Measurements from ENCODE around the gene SLC39A5. TPM values are rescaled to one million over a fixed set of nuclear protein-coding genes. Genes with fewer than 3 reads are reported as not detected.
"Not testable (repeated sequence)": the region's sequence is repeated elsewhere in the genome, so short reads cannot be mapped to it uniquely, and the experiment has no call there.

Gene SLC39A5
- total RNA-seq, 1 donor from 2014 or later = not detected

- H3K9me3 ChIP-seq = no peaks in the 10 kb centered on the region
- intact Hi-C loops (cut with DNase I) = loop anchor here (1.0 to 2.0 kb wide), 5 partner anchors 31 to 70 kb away; partner anchors contain the start of genes ANKRD52, MYL6 and NABP2
- peaks cover 3 to 6% of the 10 kb centered on the region in 2 donors for H3K4me1 ChIP-seq
- TF ChIP-seq CTCF (IDR thresholded peaks at IDR 0.05) = peak; percentile 68 to 94 (median 70)
- DNase-seq (ENCODE audit: low spot score in 2 of 2) = peak; percentile 39 to 94
- peaks cover 16 to 23% of the 10 kb centered on the region in 2 donors for H3K36me3 ChIP-seq
- peak within 1 kb of the TSS; percentile 92 to 97 for H3K27ac ChIP-seq
- H3K27me3 ChIP-seq = no peaks in the 10 kb centered on the region
- H3K4me3 ChIP-seq = peak within 1 kb of the TSS; percentile 68 to 91
These were observed 40.5 kb upstream of the SLC39A5 start, which contains the start of gene SMARCC2 for GRCh38 chr12:56189099-56189917. SMARCC2 (minus strand) TSS chr12:56189483; CDS start chr12:56189461, 22 bp downstream.

DNA sequence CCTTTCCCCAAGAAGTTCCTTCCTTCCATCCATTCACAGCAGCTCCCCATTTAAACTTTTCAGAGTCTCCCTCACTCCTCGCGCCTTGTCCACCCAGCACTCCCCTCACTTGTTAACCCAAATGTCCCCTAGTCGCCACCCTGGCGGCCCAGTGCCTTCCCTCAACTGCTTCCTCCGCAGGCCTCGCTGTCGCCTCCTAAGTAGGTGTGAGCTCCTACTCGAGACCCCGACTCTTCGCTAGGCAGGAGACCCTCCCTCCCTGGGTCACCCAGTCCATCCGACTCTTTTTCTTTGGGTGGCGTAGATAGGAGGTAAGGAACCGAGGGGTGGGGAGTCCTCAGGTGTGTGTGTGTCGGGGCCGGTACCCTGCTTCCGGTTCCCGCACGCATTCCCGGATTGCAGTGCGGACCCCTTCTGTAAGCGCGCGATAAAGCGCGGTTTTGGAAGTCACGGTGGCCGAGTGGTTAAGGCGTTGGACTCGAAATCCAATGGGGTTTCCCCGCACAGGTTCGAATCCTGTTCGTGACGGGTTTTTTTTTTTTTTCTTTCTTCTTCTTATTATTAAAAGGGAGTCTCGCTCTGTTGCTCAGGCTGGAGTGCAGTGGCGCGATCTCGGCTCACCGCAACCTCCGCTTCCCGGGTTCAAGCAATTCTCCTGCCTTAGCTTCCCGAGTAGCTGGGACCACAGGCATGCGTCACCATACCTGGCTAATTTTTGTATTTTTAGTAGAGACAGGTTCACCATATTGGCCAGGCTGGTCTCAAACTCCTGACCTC, 39.7 kb upstream of the SLC39A5 start:
- peaks cover 3 to 6% of the 10 kb centered on the region in 2 donors for H3K4me1 ChIP-seq
- H3K9me3 ChIP-seq = no peaks in the 10 kb centered on the region
- no peak for TF ChIP-seq CTCF (IDR thresholded peaks at IDR 0.05)
- no peaks in the 10 kb centered on the region for H3K27me3 ChIP-seq
- H3K27ac ChIP-seq = peak overlapping the region; percentile 92 to 97
- intact Hi-C loops (cut with DNase I) = loop anchor here (1.0 to 10.0 kb wide), 6 partner anchors 31 to 275 kb away; partner anchors contain the start of genes ANKRD52, MYL6, NABP2 and SPRYD4
- H3K36me3 ChIP-seq = peaks cover 9 to 15% of the 10 kb centered on the region in 2 donors
- peak overlapping the region; percentile 61 to 91 for H3K4me3 ChIP-seq
- peak; percentile 43 to 89 for DNase-seq (ENCODE audit: low spot score in 2 of 2)

DNA sequence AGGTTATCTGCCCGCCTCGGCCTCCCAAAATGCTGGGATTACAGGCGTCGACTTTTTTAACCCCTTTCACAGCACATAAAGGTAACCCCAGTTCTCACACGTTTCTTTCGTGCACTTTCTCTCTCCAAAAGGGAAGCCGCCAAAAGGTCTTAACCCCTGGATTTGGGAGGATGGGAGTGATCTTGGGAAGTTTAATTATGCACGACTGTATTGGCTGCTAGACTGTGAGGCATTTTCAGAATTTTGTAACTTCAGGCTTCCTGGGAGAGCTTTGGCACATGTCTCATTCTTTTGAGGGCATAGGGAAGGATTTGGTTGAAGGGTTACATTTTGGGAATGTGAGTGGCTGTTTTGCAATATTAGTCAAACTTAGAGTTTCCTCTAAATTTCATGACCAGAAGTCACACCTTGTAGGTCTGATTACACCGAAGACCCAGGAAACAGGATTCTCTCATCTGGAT, 39.1 kb upstream of the SLC39A5 start:
- TF ChIP-seq CTCF (IDR thresholded peaks at IDR 0.05) = no peak
- peaks cover 3 to 9% of the 10 kb centered on the region in 2 donors for H3K36me3 ChIP-seq
- peak overlapping the region; percentile 92 to 97 for H3K27ac ChIP-seq
- intact Hi-C loops (cut with DNase I) = loop anchor here (10.0 kb wide), 1 partner anchor 274 kb away; the partner anchor contains the start of gene SPRYD4
- H3K27me3 ChIP-seq = no peaks in the 10 kb centered on the region
- H3K9me3 ChIP-seq = no peaks in the 10 kb centered on the region
- peaks cover 3 to 6% of the 10 kb centered on the region in 2 donors for H3K4me1 ChIP-seq
- no peak for DNase-seq (ENCODE audit: low spot score in 2 of 2)
- peak overlapping the region; percentile 61 to 91 for H3K4me3 ChIP-seq

GRCh38 chr12:56192582-56192981, 37.3 kb upstream of the SLC39A5 start:
- intact Hi-C loops (cut with DNase I) = loop anchor here (10.0 kb wide), 1 partner anchor 272 kb away; the partner anchor contains the start of gene SPRYD4
- H3K4me1 ChIP-seq = peaks cover 3 to 9% of the 10 kb centered on the region in 2 donors
- no peak overlapping the region for H3K4me3 ChIP-seq
- DNase-seq (ENCODE audit: low spot score in 2 of 2) = no peak
- no peaks in the 10 kb centered on the region for H3K9me3 ChIP-seq
- no peak for TF ChIP-seq CTCF (IDR thresholded peaks at IDR 0.05)
- no peak overlapping the region for H3K27ac ChIP-seq
- no peaks in the 10 kb centered on the region for H3K36me3 ChIP-seq
- H3K27me3 ChIP-seq = no peaks in the 10 kb centered on the region

DNA sequence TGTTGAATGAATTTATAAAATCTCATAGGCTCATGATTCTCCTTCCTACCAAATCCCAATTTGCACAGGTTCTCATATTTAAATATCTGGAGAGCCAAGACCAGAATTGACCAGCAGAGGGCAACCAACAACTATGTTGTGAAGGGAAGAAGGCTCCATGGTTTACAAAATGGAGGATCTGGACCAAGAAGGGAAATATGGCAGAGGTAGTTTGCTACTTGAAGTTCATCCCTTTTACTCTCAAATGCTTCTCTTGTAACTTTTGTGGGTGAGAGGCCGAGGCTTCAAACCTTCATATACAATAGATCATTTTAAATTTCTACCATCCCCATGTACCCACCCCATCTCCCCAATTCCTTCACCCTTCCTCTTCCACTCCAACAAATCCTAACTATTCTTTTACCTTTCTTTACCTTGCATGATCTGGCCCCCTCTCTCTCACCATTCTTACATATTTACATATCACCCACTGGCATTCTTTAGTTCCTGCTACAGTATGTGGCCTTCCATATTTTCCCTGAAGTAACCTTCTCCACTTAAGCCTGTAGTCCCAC, 36.7 kb upstream of the SLC39A5 start:
- no peaks in the 10 kb centered on the region for H3K9me3 ChIP-seq
- peaks cover under 1 to 9% of the 10 kb centered on the region in 2 donors for H3K4me1 ChIP-seq
- intact Hi-C loops (cut with DNase I) = loop anchor here (1.0 to 10.0 kb wide), 2 partner anchors 31 to 272 kb away; partner anchors contain the start of genes NABP2 and SPRYD4
- H3K36me3 ChIP-seq = no peaks in the 10 kb centered on the region
- TF ChIP-seq CTCF (IDR thresholded peaks at IDR 0.05) = peak; percentile 64 to 82 (median 80)
- no peak overlapping the region for H3K4me3 ChIP-seq
- DNase-seq (ENCODE audit: low spot score in 2 of 2) = peak; percentile 19 to 92
- H3K27ac ChIP-seq = no peak overlapping the region
- H3K27me3 ChIP-seq = no peaks in the 10 kb centered on the region

DNA sequence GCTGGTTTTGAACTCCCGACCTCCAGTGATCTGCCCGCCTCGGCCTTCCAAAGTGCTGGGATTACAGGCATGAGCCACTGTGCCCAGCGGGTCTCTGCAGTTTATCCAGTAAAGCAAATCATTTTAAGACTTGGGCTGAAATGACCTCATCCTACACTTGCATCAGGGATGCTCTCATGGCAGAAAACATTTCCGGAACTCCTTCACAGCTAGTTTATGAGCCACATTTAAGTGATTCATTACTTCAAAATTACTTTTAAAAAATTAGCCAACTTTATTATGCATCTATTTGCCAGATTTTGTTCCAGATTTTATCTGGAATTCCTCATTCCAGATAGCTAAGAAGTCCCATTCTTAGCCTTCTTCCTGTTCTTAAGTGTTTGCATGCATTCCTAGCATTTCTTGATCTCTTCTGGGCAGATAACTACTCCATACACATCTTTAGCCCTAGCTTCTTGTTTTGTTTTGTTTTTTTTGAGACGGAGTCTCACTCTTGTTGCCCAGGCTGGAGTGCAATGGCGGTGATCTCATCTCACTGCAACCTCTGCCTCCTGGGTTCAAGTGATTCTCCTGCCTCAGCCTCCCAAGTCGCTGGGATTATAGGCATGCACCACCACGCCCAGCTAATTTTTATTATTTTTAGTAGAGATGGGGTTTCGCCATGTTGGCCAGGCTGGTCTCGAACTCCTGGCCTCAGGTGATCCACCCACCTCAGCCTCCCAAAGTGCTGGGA, 32.9 kb upstream of the SLC39A5 start:
- not testable (repeated sequence) for H3K4me3 ChIP-seq, H3K36me3 ChIP-seq, H3K27me3 ChIP-seq, H3K4me1 ChIP-seq, H3K9me3 ChIP-seq
- intact Hi-C loops (cut with DNase I) = loop anchor here (10.0 kb wide), 1 partner anchor 268 kb away; the partner anchor contains the start of gene SPRYD4
- peak in 1 of 2 donors; percentile 84 for DNase-seq (ENCODE audit: low spot score in 2 of 2)
- peak overlapping the region in 1 of 2 donors; percentile 28 for H3K27ac ChIP-seq

Measured in ascending aorta (tissue), 2 donors.